Activated CD4-positive, alpha-beta T cell treated with anti-CD3 and anti-CD28 coated beads, Interleukin-10, Interleukin-2, amounts not matched to agents 100 ng/mL and 50 ng/mL, durations not matched to agents 16 hours and 8 hours (primary cell): ENCODE measurements around the gene TMF1.

ENCODE experiments used
- DNase-seq: peaks from one replicate; pipeline ENCODE4 v3.0.0-alpha.2; 2020

The TMF1 gene

GRCh38 chr3:68972358-68972979, 79.7 kb downstream of the TMF1 start:
- DNase-seq: peak; percentile 63
